T-helper 2 cell treated with Interferon-gamma antibody and Interleukin-4, amounts not matched to agents 5 μg/mL and 100 μg/mL, for 36 hours (primary cell): ENCODE measurements around the gene SPATS2L.

Experiments used
- DNase-seq: peaks from one replicate; pipeline ENCODE4 v3.0.0; 2021; ENCODE audit warnings: low spot score
- H3K27ac Mint-ChIP-seq: one replicate; pipeline ENCODE4 v1.8.0; 2021; ENCODE audit warnings: mild to moderate bottlenecking, mixed read lengths
- H3K27me3 Mint-ChIP-seq: one replicate; pipeline ENCODE4 v1.8.0; 2021; ENCODE audit warnings: low read depth, mixed read lengths
- H3K36me3 Mint-ChIP-seq: one replicate; pipeline ENCODE4 v1.8.0; 2021; ENCODE audit warnings: low read depth, mixed read lengths
- H3K4me1 Mint-ChIP-seq: one replicate; pipeline ENCODE4 v1.8.0; 2021; ENCODE audit warnings: low read depth, mixed read lengths
- H3K4me3 Mint-ChIP-seq: one replicate; pipeline ENCODE4 v1.8.0; 2022; ENCODE audit warnings: mild to moderate bottlenecking, moderate library complexity, mixed read lengths
- H3K9me3 Mint-ChIP-seq: one replicate; pipeline ENCODE4 v1.8.0; 2021; ENCODE audit warnings: mixed read lengths

The SPATS2L gene

GRCh38 chr2:200302940-200303727, 3.4 kb upstream of the SPATS2L start:
- H3K27ac Mint-ChIP-seq = no peak overlapping the region
- no peak for DNase-seq
- H3K36me3 Mint-ChIP-seq = peaks cover 4% of the 10 kb centered on the region
- H3K9me3 Mint-ChIP-seq = no peaks in the 10 kb centered on the region
- H3K4me1 Mint-ChIP-seq = peaks cover 11% of the 10 kb centered on the region
- H3K27me3 Mint-ChIP-seq = peaks cover 16% of the 10 kb centered on the region
- no peak overlapping the region for H3K4me3 Mint-ChIP-seq

- Mint-ChIP-seq H3K27me3 (peaks cover 10% of the 10 kb centered on the region), H3K4me3 (peak overlapping the region; percentile 91), H3K27ac (peak overlapping the region; percentile 95), H3K9me3 (no peaks in the 10 kb centered on the region), H3K4me1 (peaks cover 29% of the 10 kb centered on the region), H3K36me3 (peaks cover 11% of the 10 kb centered on the region)
- DNase-seq = no peak
These were observed 697 bp upstream of the SPATS2L start for GRCh38 chr2:200305797-200306195.

GRCh38 chr2:200306931-200307723, 634 bp downstream of the SPATS2L start:
- Mint-ChIP-seq H3K36me3 (peaks cover 12% of the 10 kb centered on the region), H3K4me1 (peaks cover 30% of the 10 kb centered on the region), H3K27me3 (peaks cover 7% of the 10 kb centered on the region), H3K9me3 (no peaks in the 10 kb centered on the region), H3K27ac (no peak overlapping the region), H3K4me3 (peak overlapping the region; percentile 80)
- peak; percentile 43 for DNase-seq

- no peak for DNase-seq
- Mint-ChIP-seq H3K27ac (peak overlapping the region; percentile 70), H3K36me3 (peaks cover 12% of the 10 kb centered on the region)
These were observed 1.4 kb downstream of the SPATS2L start for GRCh38 chr2:200307724-200308545.

GRCh38 chr2:200308546-200309295, 2.2 kb downstream of the SPATS2L start:
- no peak for DNase-seq
- no peak overlapping the region for H3K27ac Mint-ChIP-seq
- H3K4me1 Mint-ChIP-seq = peaks cover 34% of the 10 kb centered on the region
- H3K4me3 Mint-ChIP-seq = peak overlapping the region; percentile 80
- no peaks in the 10 kb centered on the region for H3K9me3 Mint-ChIP-seq
- peaks cover 2% of the 10 kb centered on the region for H3K27me3 Mint-ChIP-seq
- H3K36me3 Mint-ChIP-seq = peaks cover 12% of the 10 kb centered on the region

More at GRCh38 chr2:200307724-200308545, 1.4 kb downstream of the SPATS2L start:
- no peaks in the 10 kb centered on the region for H3K9me3 Mint-ChIP-seq
- peak overlapping the region; percentile 80 for H3K4me3 Mint-ChIP-seq
- H3K27me3 Mint-ChIP-seq = peaks cover 7% of the 10 kb centered on the region
- peaks cover 30% of the 10 kb centered on the region for H3K4me1 Mint-ChIP-seq

- Mint-ChIP-seq H3K9me3 (no peaks in the 10 kb centered on the region), H3K27me3 (peaks cover 2% of the 10 kb centered on the region), H3K4me1 (peaks cover 42% of the 10 kb centered on the region), H3K4me3 (no peak overlapping the region), H3K36me3 (peaks cover 14% of the 10 kb centered on the region), H3K27ac (no peak overlapping the region)
- DNase-seq = no peak
These were observed 3.0 kb downstream of the SPATS2L start for GRCh38 chr2:200309296-200310049.

- H3K36me3 Mint-ChIP-seq = peaks cover 14% of the 10 kb centered on the region
- no peaks in the 10 kb centered on the region for H3K9me3 Mint-ChIP-seq
- H3K4me3 Mint-ChIP-seq = no peak overlapping the region
- H3K27me3 Mint-ChIP-seq = no peaks in the 10 kb centered on the region
- no peak overlapping the region for H3K27ac Mint-ChIP-seq
- peaks cover 48% of the 10 kb centered on the region for H3K4me1 Mint-ChIP-seq
- no peak for DNase-seq
These were observed 4.1 kb downstream of the SPATS2L start for GRCh38 chr2:200310545-200310971.

GRCh38 chr2:200311139-200311538, 4.6 kb downstream of the SPATS2L start:
- Mint-ChIP-seq H3K27ac (no peak overlapping the region), H3K36me3 (peaks cover 12% of the 10 kb centered on the region), H3K9me3 (no peaks in the 10 kb centered on the region), H3K4me1 (peaks cover 49% of the 10 kb centered on the region), H3K27me3 (no peaks in the 10 kb centered on the region), H3K4me3 (no peak overlapping the region)
- no peak for DNase-seq

GRCh38 chr2:200314976-200315567, 8.6 kb downstream of the SPATS2L start:
- Mint-ChIP-seq H3K36me3 (peaks cover 11% of the 10 kb centered on the region), H3K9me3 (no peaks in the 10 kb centered on the region), H3K4me3 (no peak overlapping the region), H3K27me3 (no peaks in the 10 kb centered on the region), H3K27ac (no peak overlapping the region), H3K4me1 (peaks cover 56% of the 10 kb centered on the region)
- no peak for DNase-seq

GRCh38 chr2:200317975-200318374, 11.5 kb downstream of the SPATS2L start:
- no peak for DNase-seq
- Mint-ChIP-seq H3K4me1 (peaks cover 70% of the 10 kb centered on the region), H3K9me3 (no peaks in the 10 kb centered on the region), H3K27me3 (no peaks in the 10 kb centered on the region), H3K36me3 (peaks cover 3% of the 10 kb centered on the region), H3K27ac (no peak overlapping the region), H3K4me3 (no peak overlapping the region)

- Mint-ChIP-seq H3K9me3 (no peaks in the 10 kb centered on the region), H3K36me3 (peaks cover 2% of the 10 kb centered on the region), H3K4me3 (no peak overlapping the region), H3K4me1 (peaks cover 67% of the 10 kb centered on the region), H3K27ac (no peak overlapping the region), H3K27me3 (no peaks in the 10 kb centered on the region)
- no peak for DNase-seq
These were observed 12.5 kb downstream of the SPATS2L start for GRCh38 chr2:200318940-200319435.

GRCh38 chr2:200319548-200320337, 13.2 kb downstream of the SPATS2L start:
- DNase-seq = no peak
- H3K27ac Mint-ChIP-seq = no peak overlapping the region
- no peaks in the 10 kb centered on the region for H3K27me3 Mint-ChIP-seq
- no peaks in the 10 kb centered on the region for H3K9me3 Mint-ChIP-seq
- H3K4me3 Mint-ChIP-seq = no peak overlapping the region
- peaks cover 2% of the 10 kb centered on the region for H3K36me3 Mint-ChIP-seq
- peaks cover 66% of the 10 kb centered on the region for H3K4me1 Mint-ChIP-seq
